Lower lobe of right lung (tissue), 2 donors: Measurements from ENCODE around the gene ATP2A1. TPM values are rescaled to one million over a fixed set of nuclear protein-coding genes. Genes with fewer than 3 reads are reported as not detected.

Source experiments
- ATAC-seq, 2 donors: fragments of 200-7000 bp; cut with Tn5 transposase; one replicate each; pipeline ENCODE4 v1.9.1; 2020 to 2022; ENCODE audit warnings: mild to moderate bottlenecking in 2 of 2, moderate library complexity in 2 of 2
- DNase-seq: peaks from one replicate; pipeline ENCODE4 v3.0.0-alpha.2; 2020
- H3K27ac ChIP-seq: fragments of 200-600 bp; one replicate; pipeline ENCODE4 v1.8.0; 2022
- H3K27me3 ChIP-seq: fragments of 200-600 bp; one replicate; pipeline ENCODE4 v1.8.0; 2022; ENCODE audit warnings: low read depth
- H3K36me3 ChIP-seq: fragments of 200-600 bp; one replicate; pipeline ENCODE4 v1.8.0; 2022; ENCODE audit warnings: mild to moderate bottlenecking
- H3K4me1 ChIP-seq: fragments of 200-600 bp; one replicate; pipeline ENCODE4 v1.8.0; 2022
- H3K4me3 ChIP-seq: fragments of 200-600 bp; one replicate; pipeline ENCODE4 v1.8.0; 2022; ENCODE audit warnings: mild to moderate bottlenecking
- H3K9me3 ChIP-seq: fragments of 200-600 bp; one replicate; pipeline ENCODE4 v1.8.0; 2022
- CTCF ChIP-seq: fragments of 200-600 bp; IDR thresholded peaks from one replicate; pipeline ENCODE4 v1.8.0; 2022; ENCODE audit warnings: antibody characterized with exemption, mild to moderate bottlenecking
- intact Hi-C: fragments of 100-400 bp; cut with DNase I; formaldehyde crosslinking; loops from one replicate; pipeline ENCODE4 v1.11.0; 2022
- total RNA-seq: library from RNA; stranded (reverse); fragmentation: NEBNext Ultra II Directional; extraction: Animal tissue kit (Norgen Biotek cat#: 25700); gene quantifications from one replicate; pipeline ENCODE4 v1.2.1, GENCODE V29; 2021
- donor health status: DM: no; HTN: yes; CAD: no; lungs with severe emphysema.

The ATP2A1 gene
- total RNA-seq, 1 donor from 2014 or later = 0.38 TPM

DNA sequence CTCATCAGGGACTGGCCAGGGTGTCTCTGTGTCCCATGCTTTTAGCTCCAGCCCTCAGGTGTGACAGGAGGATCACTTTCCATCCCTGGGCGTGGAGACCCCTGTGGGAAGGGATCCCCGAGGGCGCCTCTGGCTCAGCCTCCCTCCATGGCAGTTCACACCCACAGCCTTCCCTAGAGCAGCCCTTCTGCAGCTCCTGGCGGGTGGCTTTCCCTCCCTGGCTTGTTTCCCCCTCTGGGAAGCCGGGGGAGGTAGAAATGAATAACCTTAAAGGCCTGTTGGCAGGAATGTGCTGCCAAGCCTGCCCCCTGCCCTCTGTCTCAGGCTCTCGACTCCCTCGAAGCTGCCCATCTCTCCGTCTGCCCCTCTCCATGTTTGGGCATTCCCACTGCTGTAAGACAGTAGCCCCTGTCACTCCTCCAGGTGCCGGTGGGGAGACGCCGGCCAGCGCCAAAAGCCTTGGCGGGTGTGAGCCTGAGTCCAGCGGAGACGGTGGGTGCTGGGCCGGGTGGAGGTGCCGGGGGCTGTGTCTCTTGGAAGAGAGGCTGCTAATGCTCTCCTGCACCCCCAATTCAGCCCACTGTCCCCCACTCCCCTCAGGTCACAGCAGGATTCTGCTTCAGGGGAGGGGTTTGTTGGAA is 2.1 kb upstream of the ATP2A1 start:
- intact Hi-C loops = no loop called here
- DNase-seq = no peak
- no peak for TF ChIP-seq CTCF

GRCh38 chr16:28876973-28877654 is 1.2 kb upstream of the ATP2A1 start:
- H3K36me3 ChIP-seq = peaks cover 20% of the 10 kb centered on the region
- no peak for TF ChIP-seq CTCF
- intact Hi-C loops = no loop called here
- DNase-seq = no peak
- no peaks in the 10 kb centered on the region for H3K9me3 ChIP-seq
- ATAC-seq = no peak
- H3K4me1 ChIP-seq = peaks cover 15% of the 10 kb centered on the region
- no peaks in the 10 kb centered on the region for H3K27me3 ChIP-seq
- no peak overlapping the region for H3K4me3 ChIP-seq
- H3K27ac ChIP-seq = no peak overlapping the region

More for the DNA sequence above, 2.1 kb upstream of the ATP2A1 start:
- H3K27ac ChIP-seq = no peak overlapping the region
- no peak for ATAC-seq
- peaks cover 15% of the 10 kb centered on the region for H3K4me1 ChIP-seq
- H3K4me3 ChIP-seq = no peak overlapping the region
- H3K27me3 ChIP-seq = no peaks in the 10 kb centered on the region
- peaks cover 29% of the 10 kb centered on the region for H3K36me3 ChIP-seq
- H3K9me3 ChIP-seq = no peaks in the 10 kb centered on the region

DNA sequence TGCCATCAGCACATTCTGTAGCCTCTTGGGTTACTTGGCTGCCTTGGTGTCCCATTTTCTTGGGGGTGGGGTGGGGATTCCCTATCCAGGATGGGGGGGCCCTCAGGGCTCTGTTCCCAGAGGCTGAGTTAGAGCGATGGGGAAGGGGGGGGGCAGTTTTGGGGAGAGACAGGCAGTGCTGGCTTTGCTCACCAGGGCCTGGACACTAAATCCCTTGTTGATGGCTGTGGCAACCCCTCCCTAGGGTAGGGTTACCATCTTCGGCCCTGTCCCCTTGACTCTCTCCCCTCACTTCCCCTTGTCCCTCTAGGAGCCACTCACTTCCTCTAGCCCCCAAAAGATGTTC is 660 bp upstream of the ATP2A1 start:
- Histone ChIP-seq H3K36me3 (peaks cover 17% of the 10 kb centered on the region), H3K9me3 (no peaks in the 10 kb centered on the region), H3K27ac (no peak overlapping the region), H3K27me3 (peaks cover 4% of the 10 kb centered on the region), H3K4me3 (no peak overlapping the region), H3K4me1 (peaks cover 15% of the 10 kb centered on the region)
- no peak for ATAC-seq
- no peak for DNase-seq
- intact Hi-C loops = no loop called here
- no peak for TF ChIP-seq CTCF

DNA sequence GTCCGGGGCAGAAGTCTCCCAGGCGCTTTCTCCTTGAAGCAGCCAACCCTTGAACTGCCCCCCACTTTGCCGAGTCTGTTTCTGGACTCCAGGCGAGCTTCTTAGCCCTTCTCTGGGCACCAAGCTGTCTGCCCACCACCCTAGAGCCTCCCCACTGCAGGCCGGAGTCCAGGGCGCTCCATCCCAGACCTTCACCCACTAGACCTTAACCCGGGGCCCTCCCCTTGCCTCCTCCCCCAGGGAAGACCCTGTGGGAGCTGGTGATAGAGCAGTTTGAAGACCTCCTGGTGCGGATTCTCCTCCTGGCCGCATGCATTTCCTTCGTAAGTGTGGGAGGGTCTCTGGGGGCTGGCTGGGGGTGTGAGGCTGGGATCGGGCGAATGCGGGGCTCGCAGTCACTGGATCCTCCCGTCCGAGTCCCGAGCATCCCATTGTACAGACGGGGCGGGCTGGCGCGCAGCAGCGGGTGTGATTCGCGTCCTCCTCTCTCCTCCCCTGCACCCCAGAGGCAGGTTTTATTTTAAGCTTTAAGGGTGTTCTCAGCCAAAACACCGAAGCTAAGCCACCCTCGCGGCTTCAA is 1.1 kb downstream of the ATP2A1 start:
- peaks cover 15% of the 10 kb centered on the region for H3K4me1 ChIP-seq
- intact Hi-C loops = no loop called here

More for the DNA sequence above, 1.1 kb downstream of the ATP2A1 start:
- TF ChIP-seq CTCF = no peak
- Histone ChIP-seq H3K9me3 (no peaks in the 10 kb centered on the region), H3K36me3 (peaks cover 2% of the 10 kb centered on the region), H3K27ac (no peak overlapping the region), H3K27me3 (peaks cover 10% of the 10 kb centered on the region), H3K4me3 (peak overlapping the region; percentile 67)
- DNase-seq (no peak), ATAC-seq (peak; percentile 44 to 64)
